GM12801 (cell line): ENCODE measurements around the gene POGK.

ENCODE experiments used
- CTCF ChIP-seq: IDR thresholded peaks from one replicate; pipeline ENCODE4 v1.5.1; 2011; ENCODE audit warnings: control low read depth; ENCODE audit not compliant: insufficient read length; ENCODE audit errors: extremely low read depth

POGK gene

GRCh38 chr1:166819974-166820373, 19.3 kb upstream of the POGK start:
- TF ChIP-seq CTCF, result no peak

GRCh38 chr1:166822385-166822784, 16.9 kb upstream of the POGK start:
- TF ChIP-seq CTCF, result no peak

- TF ChIP-seq CTCF, result no peak
Measured at GRCh38 chr1:166827426-166827825, 11.8 kb upstream of the POGK start.

- no peak for TF ChIP-seq CTCF
Measured at GRCh38 chr1:166836733-166837132, 2.5 kb upstream of the POGK start.

- no peak for TF ChIP-seq CTCF
Measured at GRCh38 chr1:166839600-166840308, 479 bp downstream of the POGK start.

- no peak for TF ChIP-seq CTCF
Measured at GRCh38 chr1:166840309-166841274, 1.3 kb downstream of the POGK start.

- no peak for TF ChIP-seq CTCF
Measured at GRCh38 chr1:166843322-166843721, 4.0 kb downstream of the POGK start.
